Caco-2 (cell line): ENCODE data around the gene EVI5L. TPM values are rescaled to one million over a fixed set of nuclear protein-coding genes. Genes with fewer than 3 reads are reported as not detected.

Experiments
- BruUV-seq: library from RNA; stranded (reverse); fragments of 400-500 nt; replicated peaks from 2 replicates; lab custom pipeline; 2021; lab: Mats Ljungman, UMichigan
- CTCF ChIA-PET: fragments of 300-600 bp; sonication (Branson Sonifier 250); formaldehyde crosslinking; loops from one replicate; lab custom pipeline; 2022; ENCODE audit warnings: antibody characterized with exemption; lab: Charles Lee
- POLR2A ChIA-PET: fragments of 300-600 bp; sonication (Branson Sonifier 250); formaldehyde crosslinking; loops from one replicate; lab custom pipeline; 2022; ENCODE audit warnings: antibody characterized with exemption; lab: Charles Lee
- DNase-seq, 2 experiments: peaks; one replicate each; pipeline versions ENCODE4 v3.0.0 to v3.0.0-alpha.2; 2020 to 2022
- H3K27me3 ChIP-seq: replicated peaks from 2 replicates; pipeline ENCODE4 v1.6.0; 2011; ENCODE audit warnings: low read length; ENCODE audit not compliant: control insufficient read depth, insufficient read depth
- H3K36me3 ChIP-seq: 2 replicates; pipeline ENCODE4 v1.5.1; 2011; ENCODE audit warnings: low read length; ENCODE audit not compliant: control insufficient read depth, insufficient read depth
- H3K4me1 ChIP-seq: fragments of 250-450 bp; sonication (Bioruptor Pico); 2 replicates; pipeline ENCODE4 v1.5.1; 2020; ENCODE audit warnings: mild to moderate bottlenecking
- H3K4me3 ChIP-seq: 2 replicates; pipeline ENCODE4 v1.5.1; 2011; ENCODE audit warnings: low read depth, mild to moderate bottlenecking, control low read depth, low read length
- H3K9me3 ChIP-seq: fragments of 250-450 bp; sonication (Bioruptor Pico); 2 replicates; pipeline ENCODE4 v1.5.1; 2020; ENCODE audit warnings: mild to moderate bottlenecking, moderate library complexity
- H3K27ac Mint-ChIP-seq: one replicate; pipeline ENCODE4 v1.8.0; 2022; ENCODE audit warnings: mixed read lengths; ENCODE audit not compliant: unreplicated experiment
- H3K27me3 Mint-ChIP-seq: one replicate; pipeline ENCODE4 v1.8.0; 2022; ENCODE audit warnings: mixed read lengths; ENCODE audit not compliant: insufficient read depth, unreplicated experiment
- H3K36me3 Mint-ChIP-seq: one replicate; pipeline ENCODE4 v1.8.0; 2022; ENCODE audit warnings: mild to moderate bottlenecking, mixed read lengths; ENCODE audit not compliant: insufficient read depth, unreplicated experiment
- H3K4me1 Mint-ChIP-seq: one replicate; pipeline ENCODE4 v1.8.0; 2022; ENCODE audit warnings: low read depth, mixed read lengths; ENCODE audit not compliant: unreplicated experiment
- H3K4me3 Mint-ChIP-seq: one replicate; pipeline ENCODE4 v1.8.0; 2022; ENCODE audit warnings: mild to moderate bottlenecking, moderate library complexity, mixed read lengths; ENCODE audit not compliant: unreplicated experiment
- H3K9me3 Mint-ChIP-seq: one replicate; pipeline ENCODE4 v1.8.0; 2022; ENCODE audit warnings: mixed read lengths; ENCODE audit not compliant: unreplicated experiment
- intact Hi-C: fragments of 100-400 bp; cut with micrococcal nuclease; formaldehyde crosslinking; loops from one replicate; pipeline ENCODE4 v1.10.0; 2022; ENCODE audit not compliant: unreplicated experiment
- total RNA-seq: library from RNA; stranded (reverse); gene quantifications from 2 replicates; pipeline ENCODE4 v1.2.3, GENCODE V29; 2022
- TF ChIP-seq, protein P1 (sequence below), 2 experiments: fragments of 200-600 bp in 1 of 2; IDR thresholded peaks; 1 replicate in 1 of 2; 2 replicates in 1 of 2; pipeline versions ENCODE4 v1.5.1 to v1.8.0; 2011 to 2022; ENCODE audit warnings: antibody characterized with exemption in 1 of 2, control low read depth in 1 of 2, inconsistent platforms in 1 of 2, low read depth in 1 of 2, low read length in 1 of 2, mild to moderate bottlenecking in 1 of 2, moderate library complexity in 1 of 2; ENCODE audit not compliant: insufficient read depth in 1 of 2, severe bottlenecking in 1 of 2, unreplicated experiment in 1 of 2

EVI5L gene
- total RNA-seq, 1 experiment from 2014 or later: 9.8 TPM

DNA sequence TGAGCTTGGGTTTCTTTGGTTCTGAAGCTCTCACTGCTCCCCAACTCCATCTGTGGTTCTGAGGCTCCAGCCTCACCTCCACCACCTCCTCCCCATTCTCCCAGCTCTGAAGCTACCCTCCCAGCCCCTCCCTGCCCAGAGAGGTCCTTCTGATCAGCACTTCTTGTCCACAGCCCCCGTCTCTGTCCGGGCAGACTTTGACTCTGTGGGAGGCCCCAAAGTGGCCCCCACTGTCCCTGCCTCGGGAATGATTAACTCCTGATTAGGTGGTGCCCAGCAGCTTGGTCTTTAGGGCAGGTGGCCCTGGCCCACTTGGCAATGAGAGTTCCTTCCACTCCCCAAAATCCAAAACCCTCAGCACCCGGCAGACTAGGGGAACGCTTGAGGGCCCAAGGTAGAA lies 14.4 kb downstream of the EVI5L start:
- intact Hi-C loops: no loop called here
- Histone ChIP-seq H3K4me3 (no peak overlapping the region), H3K27me3 (no peaks in the 10 kb centered on the region), H3K9me3 (no peaks in the 10 kb centered on the region), H3K36me3 (no peaks in the 10 kb centered on the region), H3K4me1 (no peaks in the 10 kb centered on the region)
- CTCF ChIA-PET: no interaction called here
- no peaks in the 10 kb centered on the region for H3K4me1 Mint-ChIP-seq
- H3K36me3 Mint-ChIP-seq: no peaks in the 10 kb centered on the region
- TF ChIP-seq, protein P1, sequence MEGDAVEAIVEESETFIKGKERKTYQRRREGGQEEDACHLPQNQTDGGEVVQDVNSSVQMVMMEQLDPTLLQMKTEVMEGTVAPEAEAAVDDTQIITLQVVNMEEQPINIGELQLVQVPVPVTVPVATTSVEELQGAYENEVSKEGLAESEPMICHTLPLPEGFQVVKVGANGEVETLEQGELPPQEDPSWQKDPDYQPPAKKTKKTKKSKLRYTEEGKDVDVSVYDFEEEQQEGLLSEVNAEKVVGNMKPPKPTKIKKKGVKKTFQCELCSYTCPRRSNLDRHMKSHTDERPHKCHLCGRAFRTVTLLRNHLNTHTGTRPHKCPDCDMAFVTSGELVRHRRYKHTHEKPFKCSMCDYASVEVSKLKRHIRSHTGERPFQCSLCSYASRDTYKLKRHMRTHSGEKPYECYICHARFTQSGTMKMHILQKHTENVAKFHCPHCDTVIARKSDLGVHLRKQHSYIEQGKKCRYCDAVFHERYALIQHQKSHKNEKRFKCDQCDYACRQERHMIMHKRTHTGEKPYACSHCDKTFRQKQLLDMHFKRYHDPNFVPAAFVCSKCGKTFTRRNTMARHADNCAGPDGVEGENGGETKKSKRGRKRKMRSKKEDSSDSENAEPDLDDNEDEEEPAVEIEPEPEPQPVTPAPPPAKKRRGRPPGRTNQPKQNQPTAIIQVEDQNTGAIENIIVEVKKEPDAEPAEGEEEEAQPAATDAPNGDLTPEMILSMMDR (IDR thresholded peaks at IDR 0.05; ENCODE audit: insufficient read depth in 1 of 2, low read depth in 1 of 2, low read length in 1 of 2, severe bottlenecking in 1 of 2, unreplicated experiment in 1 of 2): no peak
- H3K9me3 Mint-ChIP-seq: no peaks in the 10 kb centered on the region
- H3K4me3 Mint-ChIP-seq: no peak overlapping the region
- DNase-seq: no peak
- H3K27ac Mint-ChIP-seq: no peak overlapping the region
- POLR2A ChIA-PET: no interaction called here
- no TSS peak for BruUV-seq
- no peaks in the 10 kb centered on the region for H3K27me3 Mint-ChIP-seq

DNA sequence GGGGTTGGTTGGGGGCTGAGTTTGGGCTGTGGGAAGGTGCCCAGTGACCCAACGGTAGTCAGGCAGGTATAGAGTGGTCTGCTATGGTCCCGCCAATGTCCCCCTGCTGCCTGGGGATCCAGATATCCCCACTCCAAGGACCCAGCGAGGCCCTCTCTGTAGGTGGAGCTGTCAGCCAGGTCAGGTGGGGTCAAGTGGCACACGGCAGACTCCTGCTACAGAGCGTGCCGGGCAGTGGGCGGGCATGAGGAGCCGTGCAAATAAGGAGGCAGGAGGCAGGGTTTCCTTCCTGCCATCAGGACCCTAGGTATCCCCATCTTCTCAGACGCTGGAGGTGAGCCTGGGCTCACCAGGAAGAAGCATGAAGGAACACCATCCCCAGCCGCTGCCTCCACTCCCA lies 14.9 kb downstream of the EVI5L start:
- Mint-ChIP-seq H3K9me3 (no peaks in the 10 kb centered on the region), H3K36me3 (no peaks in the 10 kb centered on the region), H3K4me1 (no peaks in the 10 kb centered on the region), H3K27me3 (no peaks in the 10 kb centered on the region), H3K27ac (no peak overlapping the region), H3K4me3 (no peak overlapping the region)
- Histone ChIP-seq H3K9me3 (no peaks in the 10 kb centered on the region), H3K4me3 (no peak overlapping the region), H3K27me3 (no peaks in the 10 kb centered on the region), H3K36me3 (no peaks in the 10 kb centered on the region), H3K4me1 (no peaks in the 10 kb centered on the region)
- TF ChIP-seq, protein P1 (IDR thresholded peaks at IDR 0.05; ENCODE audit: insufficient read depth in 1 of 2, low read depth in 1 of 2, low read length in 1 of 2, severe bottlenecking in 1 of 2, unreplicated experiment in 1 of 2): no peak
- intact Hi-C loops: no loop called here
- BruUV-seq: no TSS peak
- CTCF ChIA-PET: no interaction called here
- POLR2A ChIA-PET: no interaction called here
- DNase-seq: no peak

DNA sequence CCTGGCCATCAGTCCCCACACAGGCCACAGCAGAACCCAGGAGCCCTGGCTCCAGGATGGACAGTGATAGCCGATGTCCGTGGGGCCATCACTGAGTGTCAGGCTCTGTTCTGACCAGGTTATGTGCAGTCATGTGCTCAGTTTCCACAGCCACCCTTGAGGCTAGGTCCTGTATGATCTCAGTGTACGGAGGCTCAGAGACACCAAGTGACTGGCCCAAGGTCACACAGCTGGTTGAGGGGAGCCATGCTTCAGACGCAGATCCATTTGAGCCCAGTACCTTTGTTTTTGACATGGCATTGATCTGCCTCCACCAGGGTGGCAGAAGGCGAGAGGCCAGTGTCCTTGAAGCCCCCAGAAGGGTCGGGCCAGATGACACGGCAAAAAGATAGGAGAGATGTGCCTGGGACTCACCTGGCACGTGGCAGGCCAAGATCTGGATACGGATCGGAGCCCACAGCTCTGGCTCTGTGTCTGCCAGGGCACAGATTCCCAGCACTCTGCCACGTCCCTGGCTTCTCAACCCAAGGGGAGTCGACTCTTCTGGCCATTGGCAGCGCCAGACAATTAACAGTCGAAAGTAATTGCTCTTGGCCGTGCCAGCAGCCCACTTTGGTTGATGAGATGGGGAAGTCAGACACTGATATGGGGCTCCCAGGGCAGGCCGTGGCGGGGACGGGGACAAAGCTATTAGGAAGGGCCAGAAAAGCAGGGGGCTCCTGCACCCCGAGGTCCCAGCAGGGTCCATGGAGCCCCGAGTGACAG lies 15.6 kb downstream of the EVI5L start:
- CTCF ChIA-PET: no interaction called here
- Histone ChIP-seq H3K9me3 (no peaks in the 10 kb centered on the region), H3K4me1 (no peaks in the 10 kb centered on the region), H3K4me3 (no peak overlapping the region), H3K27me3 (no peaks in the 10 kb centered on the region), H3K36me3 (no peaks in the 10 kb centered on the region)
- BruUV-seq: no TSS peak
- Mint-ChIP-seq H3K27me3 (no peaks in the 10 kb centered on the region), H3K9me3 (no peaks in the 10 kb centered on the region), H3K27ac (no peak overlapping the region), H3K36me3 (no peaks in the 10 kb centered on the region), H3K4me3 (no peak overlapping the region), H3K4me1 (no peaks in the 10 kb centered on the region)
- intact Hi-C loops: no loop called here
- DNase-seq: no peak
- POLR2A ChIA-PET: no interaction called here
- TF ChIP-seq, protein P1 (IDR thresholded peaks at IDR 0.05; ENCODE audit: insufficient read depth in 1 of 2, low read depth in 1 of 2, low read length in 1 of 2, severe bottlenecking in 1 of 2, unreplicated experiment in 1 of 2): no peak
